ENCODE results near the gene TRAP1.

DNA sequence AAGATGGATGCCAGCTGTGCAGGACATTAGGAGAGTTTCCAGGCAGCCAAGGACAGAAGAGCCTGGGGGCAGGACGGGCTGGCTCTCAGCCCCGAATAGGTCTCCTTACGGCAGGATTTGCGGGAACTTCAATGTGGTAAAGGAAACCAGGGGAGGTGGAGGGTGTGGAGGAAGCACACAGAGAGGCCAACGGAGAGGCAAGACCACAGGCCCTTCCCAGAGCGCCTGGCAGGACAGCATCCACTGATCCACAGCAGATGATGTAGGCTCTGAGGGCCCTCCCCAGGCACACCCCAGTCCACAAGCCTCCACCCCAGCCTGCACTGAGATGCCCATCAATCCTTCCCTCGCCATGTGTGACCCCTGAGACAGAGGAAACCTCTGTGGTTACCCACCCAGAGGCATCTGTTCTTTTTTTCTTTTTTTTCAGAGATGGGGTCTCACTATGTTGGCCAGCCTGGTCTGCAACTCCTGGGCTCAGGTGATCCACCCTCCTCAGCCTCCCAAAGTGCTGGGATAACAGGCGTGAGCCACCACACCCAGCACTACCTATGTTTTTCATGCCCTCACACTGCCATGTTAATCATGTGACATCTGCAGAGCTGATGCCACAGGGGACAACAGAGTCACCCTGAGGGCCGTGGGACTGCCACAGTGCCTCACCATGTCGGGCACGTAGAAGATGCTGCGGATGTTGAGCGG is 43.5 kb downstream of the TRAP1 start:
- TF ChIP-seq POLR2A (IDR thresholded peaks at IDR 0.05), result no peak
- TF ChIP-seq, protein P1, sequence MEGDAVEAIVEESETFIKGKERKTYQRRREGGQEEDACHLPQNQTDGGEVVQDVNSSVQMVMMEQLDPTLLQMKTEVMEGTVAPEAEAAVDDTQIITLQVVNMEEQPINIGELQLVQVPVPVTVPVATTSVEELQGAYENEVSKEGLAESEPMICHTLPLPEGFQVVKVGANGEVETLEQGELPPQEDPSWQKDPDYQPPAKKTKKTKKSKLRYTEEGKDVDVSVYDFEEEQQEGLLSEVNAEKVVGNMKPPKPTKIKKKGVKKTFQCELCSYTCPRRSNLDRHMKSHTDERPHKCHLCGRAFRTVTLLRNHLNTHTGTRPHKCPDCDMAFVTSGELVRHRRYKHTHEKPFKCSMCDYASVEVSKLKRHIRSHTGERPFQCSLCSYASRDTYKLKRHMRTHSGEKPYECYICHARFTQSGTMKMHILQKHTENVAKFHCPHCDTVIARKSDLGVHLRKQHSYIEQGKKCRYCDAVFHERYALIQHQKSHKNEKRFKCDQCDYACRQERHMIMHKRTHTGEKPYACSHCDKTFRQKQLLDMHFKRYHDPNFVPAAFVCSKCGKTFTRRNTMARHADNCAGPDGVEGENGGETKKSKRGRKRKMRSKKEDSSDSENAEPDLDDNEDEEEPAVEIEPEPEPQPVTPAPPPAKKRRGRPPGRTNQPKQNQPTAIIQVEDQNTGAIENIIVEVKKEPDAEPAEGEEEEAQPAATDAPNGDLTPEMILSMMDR (IDR thresholded peaks at IDR 0.05), result no peak

All from adrenal gland (tissue), 5 donors.